ENCODE measurements around the gene SPOP. TPM values are rescaled to one million over a fixed set of nuclear protein-coding genes. Genes with fewer than 3 reads are reported as not detected.
A peak's percentile ranks its signal among the peaks of the same experiment; 100 is the strongest.

SPOP gene
- total and polyA plus RNA-seq, 2 donors (not counting 1 experiment from before 2014, with no cell fraction given) = 46.7 to 112 TPM

GRCh38 chr17:49723423-49723822 lies 45.5 kb upstream of the SPOP start:
- H3K27ac ChIP-seq (ENCODE audit: insufficient read depth, low read length) = no peak overlapping the region
- H3K4me1 ChIP-seq (ENCODE audit: control insufficient read depth, extremely low read depth, insufficient read depth, low read length) = no peaks in the 10 kb centered on the region
- no peak overlapping the region for H2AFZ ChIP-seq (ENCODE audit: low read length)
- peak in 1 of 2 donors; percentile 33 for DNase-seq (ENCODE audit: low read depth in 2 of 2)
- TF ChIP-seq CTCF (conservative IDR thresholded peaks at IDR 0.05 in 1 of 2, IDR thresholded peaks at IDR 0.05 in 1 of 2; ENCODE audit: low read depth in 1 of 2, low read length in 2 of 2) (no peak), EZH2 (IDR thresholded peaks at IDR 0.05; ENCODE audit: low read length, missing control alignments) (no peak)
- H3K27me3 ChIP-seq (ENCODE audit: control insufficient read depth, insufficient read depth, low read length) = no peaks in the 10 kb centered on the region
- no peaks in the 10 kb centered on the region for H3K79me2 ChIP-seq (ENCODE audit: control insufficient read depth, insufficient read depth, low read length)
- no peaks in the 10 kb centered on the region for H4K20me1 ChIP-seq (ENCODE audit: control insufficient read depth, extremely low read depth, insufficient read depth, low read length)
- H3K36me3 ChIP-seq (ENCODE audit: control insufficient read depth, insufficient read depth, low read length) = no peaks in the 10 kb centered on the region
- H3K4me3 ChIP-seq (replicated peaks in 1 of 4; ENCODE audit: control extremely low read depth in 1 of 4, insufficient read depth in 1 of 4, low read depth in 3 of 4, low read length in 4 of 4) = no peak overlapping the region
- no peaks in the 10 kb centered on the region for H3K9me3 ChIP-seq (ENCODE audit: control insufficient read depth, insufficient read depth, low read depth, low read length)
- H3K4me2 ChIP-seq (ENCODE audit: extremely low read depth, insufficient read depth, low read length) = no peak overlapping the region
- H3K9ac ChIP-seq (ENCODE audit: insufficient read depth, low read length) = no peak overlapping the region

- no peak overlapping the region for H3K9ac ChIP-seq (ENCODE audit: insufficient read depth, low read length)
- H3K27ac ChIP-seq (ENCODE audit: insufficient read depth, low read length) = no peak overlapping the region
- no peak for DNase-seq (ENCODE audit: low read depth in 2 of 2)
These were observed 44.2 kb upstream of the SPOP start for GRCh38 chr17:49722066-49722465.

GRCh38 chr17:49717371-49717861 lies 39.5 kb upstream of the SPOP start:
- Histone ChIP-seq H4K20me1 (ENCODE audit: control insufficient read depth, extremely low read depth, insufficient read depth, low read length) (no peaks in the 10 kb centered on the region), H3K36me3 (ENCODE audit: control insufficient read depth, insufficient read depth, low read length) (no peaks in the 10 kb centered on the region), H3K4me1 (ENCODE audit: control insufficient read depth, extremely low read depth, insufficient read depth, low read length) (no peaks in the 10 kb centered on the region), H3K79me2 (ENCODE audit: control insufficient read depth, insufficient read depth, low read length) (no peaks in the 10 kb centered on the region), H2AFZ (ENCODE audit: low read length) (no peak overlapping the region), H3K9me3 (ENCODE audit: control insufficient read depth, insufficient read depth, low read depth, low read length) (no peaks in the 10 kb centered on the region), H3K4me3 (replicated peaks in 1 of 4; ENCODE audit: control extremely low read depth in 1 of 4, insufficient read depth in 1 of 4, low read depth in 3 of 4, low read length in 4 of 4) (no peak overlapping the region), H3K27ac (ENCODE audit: insufficient read depth, low read length) (no peak overlapping the region), H3K4me2 (ENCODE audit: extremely low read depth, insufficient read depth, low read length) (no peak overlapping the region), H3K27me3 (ENCODE audit: control insufficient read depth, insufficient read depth, low read length) (no peaks in the 10 kb centered on the region), H3K9ac (ENCODE audit: insufficient read depth, low read length) (no peak overlapping the region)
- TF ChIP-seq CTCF (conservative IDR thresholded peaks at IDR 0.05 in 1 of 2, IDR thresholded peaks at IDR 0.05 in 1 of 2; ENCODE audit: low read depth in 1 of 2, low read length in 2 of 2) (no peak), EZH2 (IDR thresholded peaks at IDR 0.05; ENCODE audit: low read length, missing control alignments) (no peak)
- DNase-seq (ENCODE audit: low read depth in 2 of 2) = no peak

More at GRCh38 chr17:49722066-49722465, 44.2 kb upstream of the SPOP start:
- no peak for TF ChIP-seq CTCF (conservative IDR thresholded peaks at IDR 0.05 in 1 of 2, IDR thresholded peaks at IDR 0.05 in 1 of 2; ENCODE audit: low read depth in 1 of 2, low read length in 2 of 2)
- Histone ChIP-seq H3K79me2 (ENCODE audit: control insufficient read depth, insufficient read depth, low read length) (no peaks in the 10 kb centered on the region), H2AFZ (ENCODE audit: low read length) (no peak overlapping the region), H3K9me3 (ENCODE audit: control insufficient read depth, insufficient read depth, low read depth, low read length) (no peaks in the 10 kb centered on the region), H4K20me1 (ENCODE audit: control insufficient read depth, extremely low read depth, insufficient read depth, low read length) (no peaks in the 10 kb centered on the region), H3K36me3 (ENCODE audit: control insufficient read depth, insufficient read depth, low read length) (no peaks in the 10 kb centered on the region), H3K4me3 (replicated peaks in 1 of 4; ENCODE audit: control extremely low read depth in 1 of 4, insufficient read depth in 1 of 4, low read depth in 3 of 4, low read length in 4 of 4) (no peak overlapping the region), H3K4me2 (ENCODE audit: extremely low read depth, insufficient read depth, low read length) (no peak overlapping the region), H3K4me1 (ENCODE audit: control insufficient read depth, extremely low read depth, insufficient read depth, low read length) (no peaks in the 10 kb centered on the region), H3K27me3 (ENCODE audit: control insufficient read depth, insufficient read depth, low read length) (no peaks in the 10 kb centered on the region)
